CD14-positive monocyte (primary cell): Measurements from ENCODE around the gene ZBTB43. TPM values are rescaled to one million over a fixed set of nuclear protein-coding genes. Genes with fewer than 3 reads are reported as not detected.

Experiments
- DNase-seq, 3 donors: peaks; one replicate each; pipeline ENCODE4 v3.0.0-alpha.2; 2011 to 2022
- H2AFZ ChIP-seq: 2 replicates; pipeline ENCODE4 v1.6.0; 2012; ENCODE audit warnings: mild to moderate bottlenecking, low read depth, low read length, inconsistent platforms; ENCODE audit not compliant: insufficient read depth, poor library complexity, severe bottlenecking
- H3K27ac ChIP-seq, 2 donors: 1 replicate in 1 of 2; 2 replicates in 1 of 2; pipeline ENCODE4 v1.5.1; 2012 to 2013; ENCODE audit warnings: low read length in 2 of 2, control low read depth in 1 of 2, inconsistent platforms in 1 of 2, low read depth in 1 of 2, mild to moderate bottlenecking in 1 of 2
- H3K27me3 ChIP-seq, 2 donors: one replicate each; pipeline versions ENCODE4 v1.6.0 to v1.6.1; 2011 to 2013; ENCODE audit warnings: low read length in 2 of 2; ENCODE audit not compliant: control insufficient read depth in 2 of 2, insufficient read depth in 2 of 2
- H3K36me3 ChIP-seq, 2 donors: replicated peaks in 1 of 2; 1 replicate in 1 of 2; 2 replicates in 1 of 2; pipeline versions ENCODE4 v1.5.1 to v1.6.1; 2012 to 2013; ENCODE audit warnings: low read length in 2 of 2, control low read depth in 1 of 2, inconsistent platforms in 1 of 2, mild to moderate bottlenecking in 1 of 2; ENCODE audit not compliant: insufficient read depth in 2 of 2, control insufficient read depth in 1 of 2
- H3K4me1 ChIP-seq, 2 donors: 1 replicate in 1 of 2; 2 replicates in 1 of 2; pipeline versions ENCODE4 v1.5.1 to v1.6.1; 2012 to 2013; ENCODE audit warnings: low read length in 2 of 2, control low read depth in 1 of 2, inconsistent platforms in 1 of 2, mild to moderate bottlenecking in 1 of 2, moderate library complexity in 1 of 2; ENCODE audit not compliant: insufficient read depth in 2 of 2, control insufficient read depth in 1 of 2
- H3K4me2 ChIP-seq: replicated peaks from 2 replicates; pipeline ENCODE3; 2012; ENCODE audit warnings: low read length, moderate library complexity, mild to moderate bottlenecking; ENCODE audit not compliant: poor library complexity, severe bottlenecking; ENCODE audit errors: extremely low read depth
- H3K4me3 ChIP-seq, 3 experiments: fragments of 200-600 bp in 1 of 3; sonication (generic) in 1 of 3; replicated peaks in 1 of 3; 1 replicate in 2 of 3; 2 replicates in 1 of 3; pipeline ENCODE4 v1.5.1; 2011 to 2013; ENCODE audit warnings: low read length in 3 of 3, mild to moderate bottlenecking in 3 of 3, control low read depth in 2 of 3, low read depth in 2 of 3, inconsistent platforms in 1 of 3, moderate library complexity in 1 of 3
- H3K79me2 ChIP-seq: 2 replicates; pipeline ENCODE4 v1.6.0; 2012; ENCODE audit warnings: mild to moderate bottlenecking, control low read depth, inconsistent platforms, low read length, moderate library complexity; ENCODE audit not compliant: insufficient read depth
- H3K9ac ChIP-seq: 2 replicates; pipeline ENCODE4 v1.6.0; 2017; ENCODE audit warnings: low read length, mild to moderate bottlenecking; ENCODE audit not compliant: insufficient read depth, poor library complexity, severe bottlenecking
- H3K9me3 ChIP-seq, 2 donors: replicated peaks in 1 of 2; 1 replicate in 1 of 2; 2 replicates in 1 of 2; pipeline versions ENCODE4 v1.5.1 to v1.6.1; 2012 to 2013; ENCODE audit warnings: low read length in 2 of 2, control low read depth in 1 of 2; ENCODE audit not compliant: control insufficient read depth in 1 of 2, insufficient read depth in 1 of 2
- H4K20me1 ChIP-seq: 2 replicates; pipeline ENCODE4 v1.6.0; 2012; ENCODE audit warnings: mild to moderate bottlenecking, low read length, control low read depth, moderate library complexity; ENCODE audit not compliant: insufficient read depth
- H3K27ac Mint-ChIP-seq, 7 donors: one replicate each; pipeline ENCODE4 v1.8.0; 2020; ENCODE audit warnings: mild to moderate bottlenecking in 7 of 7, mixed read lengths in 7 of 7, moderate library complexity in 6 of 7, inconsistent platforms in 2 of 7
- H3K27me3 Mint-ChIP-seq, 3 donors: one replicate each; pipeline ENCODE4 v1.8.0; 2021 to 2022; ENCODE audit warnings: low read depth in 3 of 3, mild to moderate bottlenecking in 3 of 3, mixed read lengths in 3 of 3, moderate library complexity in 3 of 3, inconsistent platforms in 1 of 3
- H3K36me3 Mint-ChIP-seq, 2 donors: one replicate each; pipeline ENCODE4 v1.8.0; 2020; ENCODE audit warnings: mixed read lengths in 2 of 2, inconsistent platforms in 1 of 2, mild to moderate bottlenecking in 1 of 2
- H3K4me1 Mint-ChIP-seq: one replicate; pipeline ENCODE4 v1.8.0; 2020; ENCODE audit warnings: mild to moderate bottlenecking, mixed read lengths
- H3K4me3 Mint-ChIP-seq, 2 donors: one replicate each; pipeline ENCODE4 v1.8.0; 2020; ENCODE audit warnings: mild to moderate bottlenecking in 2 of 2, mixed read lengths in 2 of 2, moderate library complexity in 1 of 2
- H3K9me3 Mint-ChIP-seq, 7 donors: one replicate each; pipeline ENCODE4 v1.8.0; 2020 to 2022; ENCODE audit warnings: mixed read lengths in 7 of 7, mild to moderate bottlenecking in 6 of 7, moderate library complexity in 6 of 7, inconsistent platforms in 2 of 7
- CTCF ChIP-seq: fragments of 200-600 bp; IDR thresholded peaks from one replicate; pipeline ENCODE4 v1.8.0; 2022; ENCODE audit warnings: antibody characterized with exemption, mild to moderate bottlenecking
- WGBS: methylation state at CpG from one replicate; pipeline ENCODE4 v1.1.5; 2013; ENCODE audit warnings: missing lambda C conversion rate; ENCODE audit not compliant: insufficient coverage; 5-methylcytosine and 5-hydroxymethylcytosine counted together
- intact Hi-C, 2 donors: fragments of 100-400 bp; cut with micrococcal nuclease; formaldehyde crosslinking; loops; one replicate each; pipeline versions ENCODE4 v1.15.0 to v1.15.1; 2023
- polyA plus RNA-seq, 3 donors: library from polyadenylated mRNA; depleted of rRNA in 1 of 3; unstranded in 2 of 3; stranded (reverse) in 1 of 3; fragments of 300-500 nt in 2 of 3; fragments of >200 nt in 1 of 3; fragmentation: Illumina TruSeq in 2 of 3; gene quantifications; 1 replicate in 2 of 3; 2 replicates in 1 of 3; pipeline ENCODE4 v1.2.3, GENCODE V29; 2012 to 2021

Gene ZBTB43
- polyA plus RNA-seq, 3 donors = 6.1 to 15.9 (median 6.8) TPM

GRCh38 chr9:126790561-126790960 is 14.3 kb upstream of the ZBTB43 start:
- Mint-ChIP-seq H3K4me1 (peaks cover 11% of the 10 kb centered on the region), H3K36me3 (no peaks in the 10 kb centered on the region), H3K9me3 (peaks cover 0 to 6% (median 3%) of the 10 kb centered on the region in 7 donors), H3K27ac (no peak overlapping the region), H3K27me3 (peaks cover 30 to 55% (median 33%) of the 10 kb centered on the region in 3 donors), H3K4me3 (no peak overlapping the region)
- Histone ChIP-seq H3K4me1 (no peaks in the 10 kb centered on the region), H3K27me3 (peaks cover 7 to 18% of the 10 kb centered on the region in 2 donors), H3K4me2 (no peak overlapping the region), H3K79me2 (no peaks in the 10 kb centered on the region), H2AFZ (no peak overlapping the region), H3K9ac (no peak overlapping the region), H3K4me3 (no peak overlapping the region), H3K9me3 (no peaks in the 10 kb centered on the region), H3K27ac (no peak overlapping the region), H3K36me3 (no peaks in the 10 kb centered on the region), H4K20me1 (no peaks in the 10 kb centered on the region)
- 86% methylated on average over 1 of the region's 4 CpGs for WGBS
- DNase-seq = no peak
- TF ChIP-seq CTCF = no peak
- intact Hi-C loops = no loop called here

- no peaks in the 10 kb centered on the region for H3K4me1 ChIP-seq
- Mint-ChIP-seq H3K9me3 (peaks cover 0 to 15% (median 5%) of the 10 kb centered on the region in 7 donors), H3K4me3 (peak overlapping the region in 1 of 2 donors; percentile 11), H3K27ac (no peak overlapping the region), H3K27me3 (peaks cover 25 to 51% (median 31%) of the 10 kb centered on the region in 3 donors), H3K4me1 (peaks cover 11% of the 10 kb centered on the region), H3K36me3 (no peaks in the 10 kb centered on the region)
- H3K9me3 ChIP-seq = no peaks in the 10 kb centered on the region
- TF ChIP-seq CTCF = no peak
- intact Hi-C loops = no loop called here
- peaks cover 6 to 17% of the 10 kb centered on the region in 2 donors for H3K27me3 ChIP-seq
- no peak overlapping the region for H3K9ac ChIP-seq
- 50% methylated on average over 5 of the region's 9 CpGs for WGBS
- H2AFZ ChIP-seq = no peak overlapping the region
- H3K4me3 ChIP-seq = no peak overlapping the region
- no peaks in the 10 kb centered on the region for H3K79me2 ChIP-seq
- H3K27ac ChIP-seq = no peak overlapping the region
- H3K36me3 ChIP-seq = no peaks in the 10 kb centered on the region
- no peaks in the 10 kb centered on the region for H4K20me1 ChIP-seq
- no peak overlapping the region for H3K4me2 ChIP-seq
- peak in 2 of 3 donors; percentile 18 to 40 for DNase-seq
These were observed 13.2 kb upstream of the ZBTB43 start for GRCh38 chr9:126791406-126792230.
